Measurements from ENCODE around the gene SUSD4. TPM values are rescaled to one million over a fixed set of nuclear protein-coding genes. Genes with fewer than 3 reads are reported as not detected.

SUSD4 gene
- total and polyA plus RNA-seq, 9 of the 15 experiments (the other 6 are each of a cell fraction or from before 2014, with no cell fraction given), result 0.06 to 1.7 (median 0.09) TPM; not detected in 4

DNA sequence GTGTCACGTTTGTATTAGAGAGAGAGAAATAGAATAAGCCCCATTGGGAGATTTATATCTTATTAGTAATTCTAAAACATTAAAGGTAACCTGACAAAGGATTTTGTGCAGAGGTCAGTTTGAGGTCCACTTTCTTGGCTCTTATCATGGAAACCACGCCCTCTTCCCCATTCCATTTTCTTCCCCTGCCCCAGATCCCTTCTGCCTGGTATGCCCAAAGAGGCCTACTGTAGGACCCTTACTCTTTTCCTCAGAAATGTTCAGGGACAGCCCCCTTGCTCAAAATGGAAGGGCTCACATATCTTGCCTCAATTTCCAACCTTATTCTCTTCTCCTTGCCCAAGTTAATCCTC is 38.8 kb upstream of the SUSD4 start (continued):
- TF ChIP-seq, protein P1, sequence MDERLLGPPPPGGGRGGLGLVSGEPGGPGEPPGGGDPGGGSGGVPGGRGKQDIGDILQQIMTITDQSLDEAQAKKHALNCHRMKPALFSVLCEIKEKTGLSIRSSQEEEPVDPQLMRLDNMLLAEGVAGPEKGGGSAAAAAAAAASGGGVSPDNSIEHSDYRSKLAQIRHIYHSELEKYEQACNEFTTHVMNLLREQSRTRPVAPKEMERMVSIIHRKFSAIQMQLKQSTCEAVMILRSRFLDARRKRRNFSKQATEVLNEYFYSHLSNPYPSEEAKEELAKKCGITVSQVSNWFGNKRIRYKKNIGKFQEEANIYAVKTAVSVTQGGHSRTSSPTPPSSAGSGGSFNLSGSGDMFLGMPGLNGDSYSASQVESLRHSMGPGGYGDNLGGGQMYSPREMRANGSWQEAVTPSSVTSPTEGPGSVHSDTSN (CRISPR knock-in tag; IDR thresholded peaks at IDR 0.05; ENCODE audit: low read depth), result no peak
- TF ChIP-seq, protein P1 (tag; conservative IDR thresholded peaks at IDR 0.05; ENCODE audit: low read depth), result no peak
- TF ChIP-seq BACH1 (tag; IDR thresholded peaks at IDR 0.05), result peak; percentile 84
- TF ChIP-seq KAT8 (IDR thresholded peaks at IDR 0.05; ENCODE audit: low read depth), result no peak
- TF ChIP-seq WHSC1 (IDR thresholded peaks at IDR 0.05; ENCODE audit: low read length), result no peak
- TF ChIP-seq KDM4B (IDR thresholded peaks at IDR 0.05; ENCODE audit: borderline replicate concordance in 2 of 2, low read depth in 1 of 2), result no peak
- TF ChIP-seq FOSL1 (tag; conservative IDR thresholded peaks at IDR 0.05), result peak; percentile 90
- no peak for TF ChIP-seq PYGO2 (tag; IDR thresholded peaks at IDR 0.05)
- TF ChIP-seq PRPF4 (IDR thresholded peaks at IDR 0.05; ENCODE audit: insufficient read depth, low read depth, low read length, poor library complexity, severe bottlenecking), result no peak
- TF ChIP-seq EWSR1 (IDR thresholded peaks at IDR 0.05; ENCODE audit: borderline replicate concordance, low read depth, partially characterized antibody), result no peak
- TF ChIP-seq, protein P2, sequence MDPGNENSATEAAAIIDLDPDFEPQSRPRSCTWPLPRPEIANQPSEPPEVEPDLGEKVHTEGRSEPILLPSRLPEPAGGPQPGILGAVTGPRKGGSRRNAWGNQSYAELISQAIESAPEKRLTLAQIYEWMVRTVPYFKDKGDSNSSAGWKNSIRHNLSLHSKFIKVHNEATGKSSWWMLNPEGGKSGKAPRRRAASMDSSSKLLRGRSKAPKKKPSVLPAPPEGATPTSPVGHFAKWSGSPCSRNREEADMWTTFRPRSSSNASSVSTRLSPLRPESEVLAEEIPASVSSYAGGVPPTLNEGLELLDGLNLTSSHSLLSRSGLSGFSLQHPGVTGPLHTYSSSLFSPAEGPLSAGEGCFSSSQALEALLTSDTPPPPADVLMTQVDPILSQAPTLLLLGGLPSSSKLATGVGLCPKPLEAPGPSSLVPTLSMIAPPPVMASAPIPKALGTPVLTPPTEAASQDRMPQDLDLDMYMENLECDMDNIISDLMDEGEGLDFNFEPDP (CRISPR knock-in tag; IDR thresholded peaks at IDR 0.05), result no peak
- no peak for TF ChIP-seq ASH1L (IDR thresholded peaks at IDR 0.05; ENCODE audit: borderline replicate concordance, low read depth, partially characterized antibody)
- TF ChIP-seq MECOM (CRISPR knock-in tag; IDR thresholded peaks at IDR 0.05), result no peak
- TF ChIP-seq ATF1 (CRISPR knock-in tag; IDR thresholded peaks at IDR 0.05), result no peak
- TF ChIP-seq ATF1 (tag; IDR thresholded peaks at IDR 0.05), result peak; percentile 18; the same call in 1 of the 2 replicates
- no peak for TF ChIP-seq CBX1 (IDR thresholded peaks at IDR 0.05; ENCODE audit: low read depth)
- no peak for TF ChIP-seq KAT2B (IDR thresholded peaks at IDR 0.05; ENCODE audit: low read depth, low read length)
- TF ChIP-seq, protein P3, sequence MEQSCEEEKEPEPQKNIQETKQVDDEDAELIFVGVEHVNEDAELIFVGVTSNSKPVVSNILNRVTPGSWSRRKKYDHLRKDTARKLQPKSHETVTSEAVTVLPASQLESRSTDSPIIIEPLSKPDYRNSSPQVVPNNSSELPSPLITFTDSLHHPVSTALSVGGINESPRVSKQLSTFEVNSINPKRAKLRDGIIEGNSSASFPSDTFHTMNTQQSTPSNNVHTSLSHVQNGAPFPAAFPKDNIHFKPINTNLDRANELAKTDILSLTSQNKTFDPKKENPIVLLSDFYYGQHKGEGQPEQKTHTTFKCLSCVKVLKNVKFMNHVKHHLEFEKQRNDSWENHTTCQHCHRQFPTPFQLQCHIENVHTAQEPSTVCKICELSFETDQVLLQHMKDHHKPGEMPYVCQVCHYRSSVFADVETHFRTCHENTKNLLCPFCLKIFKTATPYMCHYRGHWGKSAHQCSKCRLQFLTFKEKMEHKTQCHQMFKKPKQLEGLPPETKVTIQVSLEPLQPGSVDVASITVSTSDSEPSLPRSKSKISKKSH (CRISPR knock-in tag; IDR thresholded peaks at IDR 0.05), result no peak
- TF ChIP-seq, protein P4, sequence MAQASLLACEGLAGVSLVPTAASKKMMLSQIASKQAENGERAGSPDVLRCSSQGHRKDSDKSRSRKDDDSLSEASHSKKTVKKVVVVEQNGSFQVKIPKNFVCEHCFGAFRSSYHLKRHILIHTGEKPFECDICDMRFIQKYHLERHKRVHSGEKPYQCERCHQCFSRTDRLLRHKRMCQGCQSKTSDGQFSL (CRISPR knock-in tag; IDR thresholded peaks at IDR 0.05), result no peak
- TF ChIP-seq, protein P4 (tag; IDR thresholded peaks at IDR 0.05), result 0 out of 4 replicates have a peak, but pooled peaks of 1 of the 2 experiments have one; percentile 24
- TF ChIP-seq, protein P5, sequence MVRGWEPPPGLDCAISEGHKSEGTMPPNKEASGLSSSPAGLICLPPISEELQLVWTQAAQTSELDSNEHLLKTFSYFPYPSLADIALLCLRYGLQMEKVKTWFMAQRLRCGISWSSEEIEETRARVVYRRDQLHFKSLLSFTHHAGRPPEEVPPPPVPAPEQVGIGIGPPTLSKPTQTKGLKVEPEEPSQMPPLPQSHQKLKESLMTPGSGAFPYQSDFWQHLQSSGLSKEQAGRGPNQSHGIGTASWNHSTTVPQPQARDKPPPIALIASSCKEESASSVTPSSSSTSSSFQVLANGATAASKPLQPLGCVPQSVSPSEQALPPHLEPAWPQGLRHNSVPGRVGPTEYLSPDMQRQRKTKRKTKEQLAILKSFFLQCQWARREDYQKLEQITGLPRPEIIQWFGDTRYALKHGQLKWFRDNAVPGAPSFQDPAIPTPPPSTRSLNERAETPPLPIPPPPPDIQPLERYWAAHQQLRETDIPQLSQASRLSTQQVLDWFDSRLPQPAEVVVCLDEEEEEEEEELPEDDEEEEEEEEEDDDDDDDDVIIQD (CRISPR knock-in tag; IDR thresholded peaks at IDR 0.05), result no peak
- no peak for TF ChIP-seq ZFPM2 (CRISPR knock-in tag; IDR thresholded peaks at IDR 0.05)

Data from K562 (cell line).